HPDE6-E6E7 (cell line): Measurements from ENCODE around the gene IDS.
A peak's percentile ranks its signal among the peaks of the same experiment; 100 is the strongest.
"Not testable (repeated sequence)": the region's sequence is repeated elsewhere in the genome, so short reads cannot be mapped to it uniquely, and the experiment has no call there.

Source experiments
- DNase-seq: peaks from one replicate; pipeline ENCODE4 v3.0.0; 2011; ENCODE audit warnings: missing footprints; ENCODE audit errors: extremely low spot score

The IDS gene

DNA sequence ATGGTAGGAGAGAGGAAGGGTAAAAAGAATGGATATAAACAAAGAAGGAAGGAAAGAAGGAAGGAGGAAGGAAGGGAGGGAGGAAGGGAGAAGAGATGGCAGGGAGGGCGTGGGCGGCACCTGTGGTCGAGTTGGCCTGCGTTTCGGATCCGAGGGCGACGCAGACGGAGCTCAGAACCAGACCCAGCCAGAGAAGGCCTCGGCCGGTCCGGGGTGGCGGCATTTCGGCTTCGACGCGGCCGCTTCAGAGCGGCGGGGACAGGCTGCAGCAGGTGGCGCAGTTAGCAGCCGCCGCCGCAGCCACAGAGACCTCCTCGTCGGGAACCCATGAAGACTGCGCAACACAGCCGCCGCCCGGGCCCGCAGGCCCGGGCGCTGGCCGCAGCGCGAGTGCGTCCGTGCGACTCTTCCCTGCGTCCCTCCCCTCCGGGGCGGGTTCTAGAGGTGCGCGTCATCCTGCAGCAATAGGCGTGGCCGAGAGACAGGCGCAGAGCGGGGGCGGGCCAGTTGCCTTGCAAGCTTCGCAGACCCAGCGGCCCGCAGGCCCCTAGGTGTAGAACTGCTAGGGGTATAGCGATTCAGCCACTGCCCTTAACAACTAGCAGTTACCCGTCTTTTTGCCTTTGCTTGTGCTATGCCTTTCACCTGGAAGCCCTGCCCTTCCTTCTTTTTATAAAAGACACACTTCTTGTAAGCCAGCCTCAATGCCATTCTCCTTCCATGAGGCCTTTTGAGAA is at the start of gene IDS:
Gene IDS, minus strand, starts transcription at position 392 of the 737 bp plus-strand sequence. Its CDS starts 169 bp downstream, at position 223.
- DNase-seq = peak; percentile 88

DNA sequence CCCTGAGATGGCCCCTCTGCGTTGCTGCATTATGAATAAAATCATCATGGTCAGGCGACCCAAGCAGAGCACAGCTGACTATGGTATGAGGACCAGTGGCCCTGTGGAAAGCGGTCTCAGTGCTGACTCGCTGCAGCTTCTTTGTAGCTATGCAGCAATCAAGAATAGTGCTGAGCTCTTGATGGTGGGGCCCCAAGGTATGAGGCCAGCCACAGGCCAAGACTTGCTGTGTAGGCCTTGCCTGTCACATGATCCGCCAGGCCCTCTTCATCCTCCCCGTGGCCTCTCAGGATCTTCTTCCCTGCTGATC is 46.8 kb upstream of the IDS start:
- DNase-seq = not testable (repeated sequence)

DNA sequence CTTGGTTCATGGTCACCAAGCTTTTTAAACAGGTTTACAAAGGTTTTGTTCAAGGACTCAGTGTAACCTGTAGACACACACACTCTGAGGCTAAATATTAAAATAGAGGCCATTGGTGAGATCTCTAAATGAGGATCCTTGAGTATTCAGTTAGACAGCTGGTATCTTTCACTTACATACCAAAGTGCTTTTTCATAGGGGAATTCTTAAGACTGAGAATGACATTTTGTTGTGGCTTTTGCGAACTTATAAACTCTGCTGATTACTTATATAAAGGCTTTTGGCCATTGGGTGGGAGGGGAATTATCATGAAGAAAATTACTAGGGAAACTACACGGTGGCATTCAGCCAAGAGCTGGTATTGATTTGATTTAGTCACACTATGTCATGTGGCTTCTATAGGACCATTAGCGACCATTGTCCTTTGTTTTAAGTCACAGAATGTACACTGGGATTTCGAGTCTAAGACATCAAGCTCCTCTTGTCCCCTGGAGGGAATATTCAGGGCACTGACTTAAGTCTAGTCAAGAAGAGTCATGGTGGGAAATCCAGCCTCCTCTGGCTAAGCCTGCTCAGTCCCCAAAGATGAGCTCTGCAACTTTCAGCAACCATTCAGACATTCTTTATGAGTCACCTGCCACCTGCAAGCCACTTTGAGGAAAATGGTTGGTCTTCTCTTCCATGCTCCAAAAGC is 46.3 kb upstream of the IDS start:
- not testable (repeated sequence) for DNase-seq

GRCh38 chrX:149550454-149550853 is 45.3 kb upstream of the IDS start:
- DNase-seq = not testable (repeated sequence)

DNA sequence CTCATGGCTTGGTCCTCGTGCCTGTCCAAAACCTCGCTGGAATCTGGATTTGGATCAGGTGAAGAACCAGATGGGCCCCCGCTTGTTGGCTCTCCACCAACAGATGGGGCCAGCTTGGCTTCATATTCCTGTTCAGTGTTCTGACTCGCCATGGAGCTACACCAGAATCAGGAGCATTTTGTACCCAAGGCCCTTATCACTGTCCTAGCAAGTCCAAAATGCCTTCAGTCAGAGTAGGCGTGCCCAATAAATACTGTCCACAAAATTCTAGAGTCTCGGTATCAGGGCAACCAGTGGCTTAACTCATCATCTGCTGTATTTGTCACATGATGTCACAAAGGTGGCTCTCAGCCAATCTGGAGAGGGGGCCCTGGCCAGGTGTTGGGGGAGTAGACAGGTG is 44.6 kb upstream of the IDS start, which contains the start of gene HSFX3:
Gene HSFX3, minus strand, starts transcription at position 224 of the 400 bp plus-strand sequence. Its CDS starts 72 bp downstream, at position 152.
- DNase-seq = not testable (repeated sequence)

DNA sequence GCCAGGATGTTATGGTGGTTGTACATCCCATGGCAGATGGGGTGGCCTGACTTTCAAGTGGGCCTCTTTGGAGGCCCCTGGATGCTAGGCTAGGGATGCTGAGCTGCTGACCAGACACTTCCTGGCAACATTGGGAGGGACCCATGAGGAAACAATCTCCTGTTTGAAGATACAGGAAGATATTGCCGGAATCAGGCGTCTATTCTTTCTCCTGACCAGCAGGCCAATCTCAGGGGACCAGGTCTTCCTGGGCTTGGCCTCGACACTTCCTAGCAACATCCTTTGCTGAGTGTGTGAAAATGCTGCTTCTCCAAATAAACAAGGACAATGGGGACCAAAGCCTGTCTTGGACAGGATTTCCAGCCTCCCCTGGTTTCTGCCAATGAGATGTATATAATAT is 42.7 kb upstream of the IDS start:
- DNase-seq = not testable (repeated sequence)

DNA sequence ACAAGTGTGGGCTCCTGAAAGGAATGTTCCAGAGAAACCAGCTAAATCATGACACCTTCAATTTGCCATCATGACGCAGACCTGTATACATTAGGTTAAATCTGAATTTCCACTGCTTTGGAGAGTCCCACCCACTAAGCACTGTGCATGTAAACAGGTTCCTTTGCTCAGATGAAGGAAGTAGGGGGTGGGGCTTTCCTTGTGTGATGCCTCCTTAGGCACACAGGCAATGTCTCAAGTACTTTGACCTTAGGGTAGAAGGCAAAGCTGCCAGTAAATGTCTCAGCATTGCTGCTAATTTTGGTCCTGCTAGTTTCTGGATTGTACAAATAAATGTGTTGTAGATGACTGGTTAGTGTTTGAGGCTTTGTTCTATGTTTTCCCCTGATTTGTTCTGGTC is 41.9 kb upstream of the IDS start:
- DNase-seq = not testable (repeated sequence)

DNA sequence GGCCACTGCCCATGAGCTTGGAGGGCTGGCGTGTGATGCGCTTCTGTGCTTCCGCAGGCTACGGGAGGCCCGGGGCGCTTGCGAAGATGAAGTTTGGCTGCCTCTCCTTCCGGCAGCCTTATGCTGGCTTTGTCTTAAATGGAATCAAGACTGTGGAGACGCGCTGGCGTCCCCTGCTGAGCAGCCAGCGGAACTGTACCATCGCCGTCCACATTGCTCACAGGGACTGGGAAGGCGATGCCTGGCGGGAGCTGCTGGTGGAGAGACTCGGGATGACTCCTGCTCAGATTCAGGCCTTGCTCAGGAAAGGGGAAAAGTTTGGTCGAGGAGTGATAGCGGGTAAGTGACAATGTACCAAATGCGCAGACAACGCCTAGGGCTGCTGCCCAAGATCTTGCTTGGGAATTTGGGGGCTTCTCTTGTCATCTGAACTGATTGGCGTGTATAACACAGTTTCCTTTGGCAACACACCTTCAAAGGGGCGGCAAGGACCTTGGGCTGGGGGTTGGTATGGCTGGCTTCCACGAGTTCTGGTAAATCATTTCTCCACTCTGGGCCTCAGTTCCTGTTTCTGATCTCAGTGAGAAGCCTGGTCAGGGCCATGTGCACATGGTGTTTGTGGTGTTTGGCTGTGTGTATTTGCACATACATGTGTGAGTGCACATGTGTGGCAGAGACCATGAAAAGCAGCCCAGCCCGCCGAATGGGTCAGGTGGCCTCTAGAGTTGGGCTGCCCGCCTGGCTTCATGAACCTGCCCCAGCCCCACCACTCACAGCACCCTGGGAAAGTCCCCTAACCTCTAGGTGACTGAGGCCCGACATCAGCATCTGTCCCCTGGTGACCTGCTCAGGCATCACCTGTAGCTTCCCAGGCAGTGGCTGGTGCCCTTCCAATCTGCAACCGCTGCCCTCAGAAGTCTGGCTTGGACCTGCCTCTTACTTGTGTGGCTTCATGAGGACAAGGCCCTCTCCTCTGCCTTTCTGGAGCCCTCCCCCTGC is 40.7 kb upstream of the IDS start:
- not testable (repeated sequence) for DNase-seq

DNA sequence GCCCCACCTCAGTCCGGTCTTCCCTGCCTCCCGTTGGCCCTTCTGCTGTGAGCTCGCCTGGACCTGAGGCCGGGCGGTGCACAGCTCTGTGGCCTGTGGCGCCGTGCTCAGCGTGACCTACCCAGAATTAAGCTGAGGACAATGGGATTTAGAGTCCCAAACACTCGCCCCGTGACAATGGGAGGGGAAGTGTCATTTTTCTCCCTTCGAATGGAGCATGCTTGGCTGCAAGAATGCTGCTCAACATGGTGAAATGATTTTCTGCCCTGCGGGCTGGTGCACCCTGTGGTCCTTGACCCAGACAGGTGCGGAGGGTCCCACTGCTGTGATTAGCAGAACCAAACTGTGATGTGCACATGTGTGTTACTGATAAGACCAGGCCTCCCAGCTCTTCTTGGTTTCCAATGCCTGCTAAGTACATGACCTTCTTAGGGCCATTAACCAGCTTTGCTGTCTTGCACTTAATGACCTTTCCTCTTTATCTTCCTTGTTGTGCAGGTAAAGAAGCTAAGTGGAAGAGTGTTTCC is 36.5 kb upstream of the IDS start:
- no peak for DNase-seq

- peak; percentile 84 for DNase-seq
Measured at GRCh38 chrX:149540621-149541520, 35.8 kb upstream of the IDS start, which contains the start of gene EOLA1. Gene EOLA1 (plus strand): TSS chrX:149541012. CDS start chrX:149545631, 4,619 bp downstream.

GRCh38 chrX:149540131-149540620 is 35.1 kb upstream of the IDS start:
- DNase-seq = no peak

GRCh38 chrX:149539283-149540130 is 34.4 kb upstream of the IDS start:
- peak; percentile 92 for DNase-seq

- DNase-seq = not testable (repeated sequence)
Measured at GRCh38 chrX:149537474-149537873, 32.4 kb upstream of the IDS start.

DNA sequence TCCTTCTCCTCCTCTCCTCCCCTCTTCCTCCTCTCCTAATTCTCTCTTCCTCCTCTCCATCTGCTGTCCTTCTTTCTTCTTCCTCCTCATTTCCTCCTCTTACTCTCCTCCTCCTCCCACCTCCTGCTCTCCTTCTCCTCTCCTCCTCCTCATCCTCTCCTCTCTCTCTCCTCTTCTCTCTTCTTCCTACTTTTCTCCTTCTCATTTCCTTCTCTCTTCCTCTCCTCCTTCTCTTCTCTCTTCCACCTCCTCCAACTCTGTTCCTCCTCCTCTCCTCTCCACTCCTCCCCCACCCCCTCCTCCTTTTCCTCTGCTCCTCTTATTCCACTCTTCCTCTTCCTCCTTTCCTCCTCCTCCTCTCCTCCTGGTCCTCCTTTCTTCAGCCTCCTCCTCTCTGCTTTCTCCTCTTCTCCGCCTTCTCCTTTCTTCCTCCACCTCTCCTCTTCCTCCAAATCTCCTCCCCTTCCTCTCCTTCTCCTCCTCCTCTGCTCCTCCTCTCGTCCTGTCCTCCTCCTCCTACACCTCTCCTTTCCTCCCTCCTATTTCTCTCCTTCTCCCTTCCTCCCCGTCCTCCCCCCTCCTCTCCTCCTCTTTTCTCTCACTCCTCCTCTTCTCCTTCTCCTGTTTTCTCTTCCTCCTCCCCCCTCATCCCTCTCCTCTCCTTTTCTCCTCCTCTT is 30.0 kb upstream of the IDS start:
- not testable (repeated sequence) for DNase-seq

- not testable (repeated sequence) for DNase-seq
Measured at GRCh38 chrX:149533999-149534398, 28.9 kb upstream of the IDS start.

GRCh38 chrX:149532868-149533267 is 27.8 kb upstream of the IDS start:
- DNase-seq = not testable (repeated sequence)

GRCh38 chrX:149531599-149531998 is 26.5 kb upstream of the IDS start:
- DNase-seq = no peak

DNA sequence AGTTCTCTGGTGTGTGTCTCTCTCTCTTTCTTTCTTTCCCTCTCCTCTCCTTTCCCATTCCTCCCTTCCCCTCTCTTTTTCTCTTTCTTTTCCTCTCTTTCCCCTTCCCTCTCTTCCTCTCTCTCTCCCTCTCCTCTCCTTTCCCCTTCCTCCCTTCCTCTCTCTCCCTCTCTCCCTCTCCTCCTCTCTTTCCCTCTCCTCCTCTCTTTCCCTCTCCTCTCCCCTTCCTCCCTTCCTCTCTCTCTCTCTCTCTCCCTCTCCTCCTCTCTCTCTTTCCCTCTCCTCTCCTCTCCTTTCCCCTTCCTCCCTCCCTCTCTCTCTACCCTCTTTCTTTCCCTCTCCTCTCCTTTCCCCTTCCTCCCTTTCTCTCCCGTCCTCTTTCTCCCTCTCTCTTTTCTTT is 23.3 kb upstream of the IDS start:
- DNase-seq = no peak

DNA sequence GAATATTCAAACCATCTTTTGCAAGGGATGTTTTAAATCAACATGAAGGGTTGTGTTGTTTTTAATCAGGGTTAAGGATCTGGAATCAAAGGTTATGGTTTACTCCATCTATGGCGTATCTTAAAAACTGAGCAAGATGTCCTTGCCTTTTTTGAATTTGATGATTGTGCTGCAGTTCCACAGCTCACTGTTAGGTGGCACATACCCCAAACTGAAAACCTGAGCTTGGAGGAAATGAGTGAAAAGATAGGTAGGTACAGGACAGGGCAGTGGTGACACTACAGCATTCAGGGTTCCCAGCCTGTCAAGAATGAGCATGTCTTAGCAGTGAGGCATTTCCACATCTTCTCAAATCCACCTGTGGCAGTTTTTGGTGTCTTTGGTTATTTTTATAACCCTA is 22.6 kb upstream of the IDS start:
- DNase-seq = no peak
